Heart left ventricle (tissue), 16 donors: ENCODE data around the gene SKOR1. TPM values are rescaled to one million over a fixed set of nuclear protein-coding genes. Genes with fewer than 3 reads are reported as not detected.

ENCODE experiments used
- ATAC-seq, 4 donors: fragments of 200-7000 bp; cut with Tn5 transposase; one replicate each; pipeline ENCODE4 v1.9.1; 2020 to 2022; ENCODE audit warnings: moderate library complexity in 4 of 4, mild to moderate bottlenecking in 3 of 4, moderate number of reproducible peaks in 1 of 4
- DNase-seq, 5 donors: peaks; one replicate each; pipeline ENCODE4 v3.0.0-alpha.2; 2020
- H3K27ac ChIP-seq, 12 donors: fragments of 200-600 bp; sonication (generic) in 4 of 12; one replicate each; pipeline versions ENCODE4 v1.5.0 to v1.8.0; 2016 to 2022; ENCODE audit warnings: mild to moderate bottlenecking in 2 of 12
- H3K27me3 ChIP-seq, 9 donors: fragments of 200-600 bp; sonication (generic) in 2 of 9; one replicate each; pipeline versions ENCODE4 v1.5.1 to v1.8.0; 2016 to 2022; ENCODE audit warnings: mild to moderate bottlenecking in 3 of 9
- H3K36me3 ChIP-seq, 9 donors: fragments of 200-600 bp; sonication (generic) in 2 of 9; one replicate each; pipeline versions ENCODE4 v1.5.0 to v1.8.0; 2018 to 2022; ENCODE audit warnings: mild to moderate bottlenecking in 2 of 9
- H3K4me1 ChIP-seq, 12 donors: fragments of 200-600 bp; sonication (generic) in 4 of 12; one replicate each; pipeline versions ENCODE4 v1.5.0 to v1.8.0; 2016 to 2022; ENCODE audit warnings: mild to moderate bottlenecking in 3 of 12
- H3K4me3 ChIP-seq, 12 donors: fragments of 200-600 bp; sonication (generic) in 4 of 12; one replicate each; pipeline versions ENCODE4 v1.5.0 to v1.8.0; 2017 to 2022; ENCODE audit warnings: mild to moderate bottlenecking in 9 of 12, moderate library complexity in 4 of 12
- H3K9me3 ChIP-seq, 12 donors: fragments of 200-600 bp; sonication (generic) in 4 of 12; one replicate each; pipeline versions ENCODE4 v1.5.0 to v1.8.0; 2016 to 2022; ENCODE audit warnings: mild to moderate bottlenecking in 1 of 12
- POLR2A ChIP-seq, 2 donors: fragments of 450-650 bp; IDR thresholded peaks; one replicate each; pipeline ENCODE4 v1.6.1; 2017; ENCODE audit warnings: antibody characterized with exemption in 2 of 2, mild to moderate bottlenecking in 2 of 2, moderate library complexity in 2 of 2
- WGBS, 4 donors: extraction: QIAGEN DNeasy Blood & Tissue Kit in 2 of 4; methylation state at CpG; one replicate each; pipeline versions ENCODE4 v1.1.5 to v1.1.7; 2013 to 2018; 5-methylcytosine and 5-hydroxymethylcytosine counted together
- intact Hi-C, 10 donors: fragments of 100-400 bp; cut with DNase I; formaldehyde crosslinking; loops; one replicate each; pipeline versions ENCODE4 v1.11.1 to v1.14.2; 2022
- polyA plus RNA-seq, 2 donors: library from polyadenylated mRNA; stranded (reverse); fragments of 200-250 nt; gene quantifications; one replicate each; pipeline ENCODE4 v1.2.3, GENCODE V29; 2013
- total RNA-seq, 9 donors: library from RNA; depleted of rRNA in 2 of 9; stranded (reverse); fragments of >200 nt in 2 of 9; fragmentation: NEBNext Ultra II Directional in 3 of 9; extraction: Animal tissue kit (Norgen Biotek cat#: 25700) in 3 of 9; gene quantifications; one replicate each; pipeline versions ENCODE4 v1.1.0 to v1.2.4, GENCODE V29; 2016 to 2023
- TF ChIP-seq, protein P1 (sequence below), 12 donors: fragments of 200-600 bp; sonication (generic) in 4 of 12; IDR thresholded peaks; one replicate each; pipeline versions ENCODE4 v1.5.0 to v1.8.0; 2018 to 2022; ENCODE audit warnings: antibody characterized with exemption in 12 of 12, mild to moderate bottlenecking in 5 of 12
- donor health status: ischemic (EF 13 %, LVEDD 7.1; RV severe dilation, severe dysfunction).
- donor health status: healthy with polysubstance abuse.
- donor health status: DM: no; HTN: yes; CAD: no.
- donor health status: DM: no; HTN: no; CAD: no.
- donor health status: ischemic (EF 25% LVEDD 6.9; RV normal size, moderate dysfunction).
- donor health status: ischemic (EF 25% LVEDD 5.7; RV mildly dilated, moderate dysfunction).
- donor health status: healthy.
- donor health status: DM: yes; HTN: yes; CAD: no.
- donor health status: ischemic (EF 35%, LVEDD 5.7; RV mildly dilated, moderate dysfunction).
- donor health status: nonischemic (EF 11% LVEDD 7.7; RV severe dilation, severe dysfunction).
- donor health status: DM: yes; HTN: yes; CAD: no.
- donor health status: PGD.
- donor health status: ischemic (EF 29% LVEDD 5.4; RV normal size, mild dysfunction).
- donor health status: nonischemic (EF 23%, LVEDD 6.1; RV moderate dilation, normal function).

The SKOR1 gene
- total and polyA plus RNA-seq, 11 donors: 0.07 to 0.27 (median 0.19) TPM; not detected in 2

DNA sequence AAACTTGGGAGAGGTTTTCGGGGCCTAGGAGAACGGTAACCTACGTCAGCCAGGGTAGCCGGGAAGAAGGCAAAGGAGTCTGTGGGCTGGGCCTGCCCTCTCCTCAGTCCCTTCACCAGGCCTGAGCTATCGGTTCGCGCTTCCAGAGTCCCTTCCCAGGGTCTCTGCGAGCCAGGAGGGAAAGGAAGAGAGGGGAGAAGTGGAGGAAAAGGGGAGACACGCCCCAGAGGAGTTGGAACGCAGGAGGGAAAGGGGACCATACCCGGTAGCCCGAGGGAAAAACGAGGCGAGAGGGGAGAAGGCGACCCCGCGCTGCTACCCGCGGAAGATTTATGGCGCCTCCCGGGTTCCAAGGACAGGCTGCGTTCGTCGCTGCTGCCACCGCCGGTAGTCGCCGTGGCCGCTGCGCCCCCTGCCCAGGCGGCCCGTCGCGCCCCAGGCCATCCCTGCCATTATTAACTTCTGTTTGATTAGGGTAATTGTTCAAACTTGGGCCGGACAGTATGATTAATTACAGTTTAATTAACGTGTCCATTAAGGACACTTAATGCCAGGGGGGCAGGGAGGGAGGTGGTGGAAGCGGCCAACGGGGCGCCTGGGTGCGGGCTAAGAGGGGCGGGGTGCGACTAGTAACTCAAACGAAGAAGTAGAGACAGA, 3.4 kb upstream of the SKOR1 start:
- TF ChIP-seq, protein P1, sequence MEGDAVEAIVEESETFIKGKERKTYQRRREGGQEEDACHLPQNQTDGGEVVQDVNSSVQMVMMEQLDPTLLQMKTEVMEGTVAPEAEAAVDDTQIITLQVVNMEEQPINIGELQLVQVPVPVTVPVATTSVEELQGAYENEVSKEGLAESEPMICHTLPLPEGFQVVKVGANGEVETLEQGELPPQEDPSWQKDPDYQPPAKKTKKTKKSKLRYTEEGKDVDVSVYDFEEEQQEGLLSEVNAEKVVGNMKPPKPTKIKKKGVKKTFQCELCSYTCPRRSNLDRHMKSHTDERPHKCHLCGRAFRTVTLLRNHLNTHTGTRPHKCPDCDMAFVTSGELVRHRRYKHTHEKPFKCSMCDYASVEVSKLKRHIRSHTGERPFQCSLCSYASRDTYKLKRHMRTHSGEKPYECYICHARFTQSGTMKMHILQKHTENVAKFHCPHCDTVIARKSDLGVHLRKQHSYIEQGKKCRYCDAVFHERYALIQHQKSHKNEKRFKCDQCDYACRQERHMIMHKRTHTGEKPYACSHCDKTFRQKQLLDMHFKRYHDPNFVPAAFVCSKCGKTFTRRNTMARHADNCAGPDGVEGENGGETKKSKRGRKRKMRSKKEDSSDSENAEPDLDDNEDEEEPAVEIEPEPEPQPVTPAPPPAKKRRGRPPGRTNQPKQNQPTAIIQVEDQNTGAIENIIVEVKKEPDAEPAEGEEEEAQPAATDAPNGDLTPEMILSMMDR (IDR thresholded peaks at IDR 0.05): no peak
- TF ChIP-seq POLR2A (IDR thresholded peaks at IDR 0.05): no peak
- no peaks in the 10 kb centered on the region for H3K36me3 ChIP-seq
- peak in 1 of 5 donors; percentile 9 for DNase-seq
- 2 to 3% (median 3%) methylated on average over 43 of the region's 43 CpGs for WGBS, 4 donors
- H3K27me3 ChIP-seq: peaks cover 72 to 100% (median 92%) of the 10 kb centered on the region in 9 donors
- no peak overlapping the region for H3K27ac ChIP-seq
- intact Hi-C loops: no loop called here
- peaks cover 0 to 57% (median 26%) of the 10 kb centered on the region in 12 donors for H3K4me1 ChIP-seq
- H3K9me3 ChIP-seq: no peaks in the 10 kb centered on the region
- no peak overlapping the region for H3K4me3 ChIP-seq
- ATAC-seq: no peak

DNA sequence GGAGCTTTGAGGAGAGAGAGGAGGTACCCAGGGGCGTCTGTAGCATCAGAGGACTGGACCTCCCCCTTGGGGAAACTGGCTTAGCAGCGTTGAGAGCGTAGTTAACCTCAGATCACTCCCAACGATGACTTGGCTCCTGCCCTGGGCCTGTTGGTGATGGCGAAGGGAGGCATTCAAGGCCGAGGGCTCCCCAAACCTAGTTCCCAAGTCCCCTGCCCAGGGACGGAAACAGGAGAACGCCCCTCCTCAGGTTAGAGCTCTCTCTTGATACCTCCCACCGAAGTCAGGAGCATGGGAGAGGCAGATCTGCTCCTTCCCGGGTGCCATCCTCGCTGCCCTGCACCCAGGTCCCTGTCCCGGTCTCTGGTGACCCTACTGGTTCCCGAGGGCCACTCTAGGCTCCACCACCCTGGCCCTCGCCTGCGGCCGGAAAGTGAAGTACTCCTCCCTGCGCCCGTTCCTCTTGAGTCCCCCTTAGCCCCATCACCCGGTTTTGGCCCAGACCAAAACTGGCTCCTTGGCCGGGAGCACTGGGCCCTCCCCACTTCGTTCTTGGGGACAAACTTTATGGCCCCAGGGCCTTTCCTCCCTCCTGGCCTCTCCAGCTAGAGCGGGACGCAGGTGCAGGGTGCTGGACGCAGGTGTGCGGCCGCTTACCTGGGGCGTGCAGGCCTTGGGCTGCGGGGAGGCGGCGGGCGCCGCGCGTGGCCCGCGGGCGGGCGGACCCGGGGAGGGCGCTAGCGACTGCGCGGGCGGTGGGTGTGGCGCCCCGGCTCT, 2.6 kb upstream of the SKOR1 start:
- no peaks in the 10 kb centered on the region for H3K36me3 ChIP-seq
- ATAC-seq (no peak), DNase-seq (peak in 1 of 5 donors; percentile 9)
- intact Hi-C loops: no loop called here
- H3K4me3 ChIP-seq: peak overlapping the region in 4 of 12 donors; percentile 3 to 37 (median 28)
- WGBS, 4 donors: 3 to 5% (median 4%) methylated on average over 18 to 46 of the region's 46 CpGs
- peaks cover 80 to 100% (median 96%) of the 10 kb centered on the region in 9 donors for H3K27me3 ChIP-seq
- H3K9me3 ChIP-seq: no peaks in the 10 kb centered on the region
- no peak overlapping the region for H3K27ac ChIP-seq
- peaks cover 0 to 65% (median 32%) of the 10 kb centered on the region in 12 donors for H3K4me1 ChIP-seq
- TF ChIP-seq, protein P1 (IDR thresholded peaks at IDR 0.05): no peak
- no peak for TF ChIP-seq POLR2A (IDR thresholded peaks at IDR 0.05)

DNA sequence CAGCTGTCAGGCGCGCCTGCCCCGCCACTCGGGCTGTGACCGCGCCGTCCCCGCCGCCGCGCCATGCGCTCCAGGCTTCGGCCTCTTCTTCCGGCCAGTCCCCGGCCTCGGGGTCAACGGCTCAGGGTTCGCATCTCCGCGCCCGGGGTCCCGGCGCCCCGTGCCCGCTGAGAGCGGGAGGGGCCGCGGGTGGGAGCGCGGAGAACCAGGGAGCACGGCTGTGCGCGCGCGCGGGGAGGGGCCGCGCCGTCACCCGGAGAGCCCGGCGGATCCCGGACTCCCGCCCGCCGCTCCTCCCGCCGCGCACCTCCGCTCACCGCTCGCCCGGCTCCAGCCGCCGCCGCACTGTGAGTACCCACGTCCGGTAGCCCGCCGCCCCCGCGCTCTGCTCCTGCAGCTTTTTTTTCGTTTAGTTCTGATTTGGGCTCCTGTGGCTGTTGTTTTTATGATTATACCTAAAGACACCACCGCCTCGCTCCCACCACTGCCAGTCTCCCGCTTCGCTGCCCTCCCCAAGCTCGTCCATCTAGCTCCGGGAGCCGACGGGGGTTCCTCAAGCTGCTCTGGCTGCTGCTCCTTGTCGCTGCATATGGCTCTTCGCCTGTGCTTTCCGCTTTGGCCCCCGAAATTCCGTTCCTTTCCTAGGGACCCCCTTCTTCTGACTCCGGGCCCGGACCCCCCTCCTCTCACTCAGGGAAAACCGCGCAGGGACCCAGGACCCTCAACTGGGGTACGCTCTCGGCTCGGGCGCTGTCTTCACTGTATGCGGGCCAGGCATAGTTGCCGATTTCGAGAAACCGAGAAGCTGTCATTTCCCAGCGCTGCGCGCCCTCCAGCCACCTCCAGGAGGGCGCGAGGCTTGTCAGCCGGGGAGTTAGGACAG, 1.8 kb upstream of the SKOR1 start:
- H3K27ac ChIP-seq: no peak overlapping the region
- no peak for ATAC-seq
- H3K4me1 ChIP-seq: peaks cover 0 to 74% (median 40%) of the 10 kb centered on the region in 12 donors
- no peaks in the 10 kb centered on the region for H3K9me3 ChIP-seq
- no peaks in the 10 kb centered on the region for H3K36me3 ChIP-seq
- peaks cover 89 to 100% (median 96%) of the 10 kb centered on the region in 9 donors for H3K27me3 ChIP-seq
- H3K4me3 ChIP-seq: peak overlapping the region in 4 of 12 donors; percentile 3 to 37 (median 28)
- WGBS, 4 donors: 1 to 3% (median 2%) methylated on average over 40 to 94 of the region's 94 CpGs
- no peak for TF ChIP-seq POLR2A (IDR thresholded peaks at IDR 0.05)
- TF ChIP-seq, protein P1 (IDR thresholded peaks at IDR 0.05): no peak
- peak in 1 of 5 donors; percentile 9 for DNase-seq
- intact Hi-C loops: no loop called here
